HG02678 (cell line): Measurements from ENCODE around the gene WWOX.

Experiments used
- ATAC-seq: cut with Tn5 transposase; IDR thresholded peaks from one replicate; pipeline ENCODE4 v1.9.1; 2021; ENCODE audit warnings: mild to moderate bottlenecking, moderate library complexity; ENCODE audit not compliant: unreplicated experiment

WWOX gene

GRCh38 chr16:78812582-78812981, 713.1 kb downstream of the WWOX start:
- no peak for ATAC-seq

GRCh38 chr16:78813661-78814311, 714.3 kb downstream of the WWOX start:
- no peak for ATAC-seq

- no peak for ATAC-seq
These were observed 716.3 kb downstream of the WWOX start for GRCh38 chr16:78815713-78816112.

GRCh38 chr16:78816499-78817195, 717.2 kb downstream of the WWOX start:
- no peak for ATAC-seq

- no peak for ATAC-seq
These were observed 717.8 kb downstream of the WWOX start for GRCh38 chr16:78817200-78817739.

- no peak for ATAC-seq
These were observed 721.9 kb downstream of the WWOX start for GRCh38 chr16:78821335-78821734.

- ATAC-seq = no peak
These were observed 723.1 kb downstream of the WWOX start for GRCh38 chr16:78822509-78822908.

GRCh38 chr16:78823027-78823426, 723.6 kb downstream of the WWOX start:
- ATAC-seq = no peak

- no peak for ATAC-seq
These were observed 729.8 kb downstream of the WWOX start for GRCh38 chr16:78829280-78829679.

GRCh38 chr16:78830599-78830998, 731.1 kb downstream of the WWOX start:
- no peak for ATAC-seq

GRCh38 chr16:78832100-78832499, 732.6 kb downstream of the WWOX start:
- ATAC-seq = no peak

- no peak for ATAC-seq
These were observed 737.5 kb downstream of the WWOX start for GRCh38 chr16:78836802-78837491.

- no peak for ATAC-seq
These were observed 738.3 kb downstream of the WWOX start for GRCh38 chr16:78837706-78838105.

GRCh38 chr16:78838276-78838675, 738.8 kb downstream of the WWOX start:
- no peak for ATAC-seq

GRCh38 chr16:78842950-78843349, 743.5 kb downstream of the WWOX start:
- no peak for ATAC-seq

- ATAC-seq = no peak
These were observed 744.5 kb downstream of the WWOX start for GRCh38 chr16:78843978-78844377.

- ATAC-seq = no peak
These were observed 745.2 kb downstream of the WWOX start for GRCh38 chr16:78844682-78845081.

- ATAC-seq = no peak
These were observed 751.8 kb downstream of the WWOX start for GRCh38 chr16:78851266-78851665.

- no peak for ATAC-seq
These were observed 752.7 kb downstream of the WWOX start for GRCh38 chr16:78852081-78852635.

GRCh38 chr16:78862022-78862421, 762.6 kb downstream of the WWOX start:
- no peak for ATAC-seq

- no peak for ATAC-seq
These were observed 767.1 kb downstream of the WWOX start for GRCh38 chr16:78866521-78866920.
